ENCODE measurements around the gene AUTS2. TPM values are rescaled to one million over a fixed set of nuclear protein-coding genes. Genes with fewer than 3 reads are reported as not detected.

Gene AUTS2
- polyA plus RNA-seq, 5 donors, result 85.0 to 114 (median 97.6) TPM

DNA sequence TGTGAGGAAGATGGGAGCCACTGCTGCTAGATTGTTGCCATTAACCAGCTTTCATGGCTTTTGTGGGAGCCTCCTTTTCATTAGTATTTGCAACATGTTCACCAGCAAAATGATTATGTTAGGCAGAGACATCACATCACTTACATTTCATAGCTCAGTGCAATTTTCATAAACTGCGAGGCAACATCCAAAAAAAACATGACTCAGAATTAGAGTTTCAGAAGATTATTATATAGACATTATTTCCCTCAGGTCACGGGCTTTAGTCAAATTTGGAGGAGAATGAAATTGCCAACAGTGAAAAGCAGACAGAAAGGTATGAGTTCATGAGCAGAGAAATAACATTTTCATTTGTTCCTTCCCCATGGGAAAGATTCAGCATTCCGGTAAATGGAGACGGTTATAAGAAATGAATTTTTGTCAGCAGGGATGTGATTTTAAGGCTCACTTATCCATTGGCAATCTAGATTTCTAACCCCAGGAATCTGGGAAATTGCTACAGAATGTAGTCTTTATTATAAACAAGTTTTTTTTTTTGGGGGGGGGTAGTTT lies 573.2 kb downstream of the AUTS2 start:
- DNase-seq, result no peak

DNA sequence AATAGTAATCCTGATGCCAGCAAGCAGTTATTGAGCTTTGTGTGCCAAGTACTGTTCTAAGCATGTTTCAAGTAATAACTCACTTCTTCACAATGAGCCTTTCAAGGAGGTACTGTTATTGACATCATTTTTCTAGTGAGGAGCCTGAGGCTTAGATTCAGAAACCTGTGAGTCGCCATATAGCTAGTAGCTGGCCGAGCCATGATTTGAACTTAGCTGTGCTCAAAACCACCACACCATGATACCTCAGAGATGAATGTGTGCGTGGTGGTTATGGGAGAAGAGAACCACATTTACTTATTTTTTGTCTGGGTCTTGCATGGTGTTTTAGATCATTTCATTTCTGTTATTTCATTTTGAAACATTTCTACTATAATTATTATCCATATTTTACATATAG lies 578.9 kb downstream of the AUTS2 start:
- no peak for DNase-seq

DNA sequence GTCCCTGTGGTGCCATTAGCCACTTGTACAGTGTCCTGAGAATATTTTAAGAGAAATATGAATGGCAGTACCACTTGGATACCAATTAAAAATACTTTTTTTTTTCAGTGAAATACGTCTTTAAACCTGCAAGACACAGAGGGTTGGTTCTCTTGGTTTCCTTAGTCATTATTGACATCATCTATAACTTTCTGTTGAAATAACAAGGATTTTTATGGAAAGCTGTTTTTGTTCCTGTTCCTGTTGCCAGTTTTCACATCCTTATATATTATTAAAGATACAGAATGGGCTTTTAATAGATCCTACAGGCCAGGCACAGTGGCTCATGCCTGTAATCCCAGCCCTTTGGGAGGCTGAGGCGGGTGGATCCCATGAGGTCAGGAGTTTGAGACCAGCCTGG lies 579.9 kb downstream of the AUTS2 start:
- no peak for DNase-seq

DNA sequence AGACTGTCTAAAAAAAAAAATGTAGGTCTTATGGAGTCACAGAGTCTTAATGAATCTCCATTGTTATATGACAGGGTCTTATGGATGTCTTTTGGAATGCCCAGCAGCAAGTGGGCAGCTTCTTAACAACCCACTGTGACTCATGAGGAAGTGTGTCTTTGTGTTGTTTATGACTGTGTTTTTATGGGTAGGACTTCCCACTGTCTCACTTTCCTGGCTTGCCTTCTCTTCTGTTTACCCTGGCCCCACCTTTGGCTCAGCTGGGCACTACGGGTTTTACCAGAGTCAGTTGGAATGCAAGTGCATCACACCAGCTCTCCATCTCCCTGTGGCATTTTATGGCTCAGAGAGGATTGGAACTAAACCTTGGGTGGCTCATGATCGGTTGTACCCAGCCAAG lies 580.5 kb downstream of the AUTS2 start:
- DNase-seq, result no peak

DNA sequence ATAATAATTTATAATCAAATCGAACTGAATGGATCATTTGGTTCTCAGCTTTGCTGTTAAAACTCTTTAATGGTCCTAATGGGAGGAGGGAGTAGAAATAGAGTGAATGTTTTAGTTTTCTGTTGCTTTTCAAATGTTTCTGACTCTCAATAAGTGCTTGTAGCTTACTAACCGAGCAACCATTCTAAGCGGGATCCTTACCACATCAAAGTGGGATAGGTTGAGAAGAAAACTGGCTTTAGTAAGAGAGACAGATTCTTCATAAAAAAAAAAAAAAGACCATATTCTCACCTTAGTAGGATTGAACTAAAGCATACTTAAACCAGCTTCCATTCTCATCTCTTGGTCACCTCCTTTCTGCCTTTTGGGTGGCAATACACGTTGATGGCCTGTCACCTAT lies 584.2 kb downstream of the AUTS2 start:
- DNase-seq, result no peak

DNA sequence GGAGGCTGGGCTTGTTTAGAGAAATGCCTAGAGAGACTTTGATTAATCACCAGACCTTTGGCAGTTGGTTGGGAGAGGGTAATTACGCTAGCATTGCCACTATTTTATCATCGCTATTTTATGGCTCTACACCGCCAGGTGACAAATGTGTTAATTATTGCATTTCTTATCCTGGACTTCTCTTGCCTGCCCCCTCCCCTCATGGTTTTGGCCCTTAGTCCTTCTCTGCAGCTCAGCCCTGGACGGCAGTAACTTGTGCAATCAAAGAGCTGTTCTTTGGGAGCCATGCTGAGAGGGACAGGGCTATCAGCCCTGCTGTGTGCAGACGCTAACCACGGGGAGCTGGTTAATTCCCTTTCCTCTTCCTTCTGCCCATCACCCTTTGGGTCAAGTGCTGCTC lies 585.0 kb downstream of the AUTS2 start:
- no peak for DNase-seq

DNA sequence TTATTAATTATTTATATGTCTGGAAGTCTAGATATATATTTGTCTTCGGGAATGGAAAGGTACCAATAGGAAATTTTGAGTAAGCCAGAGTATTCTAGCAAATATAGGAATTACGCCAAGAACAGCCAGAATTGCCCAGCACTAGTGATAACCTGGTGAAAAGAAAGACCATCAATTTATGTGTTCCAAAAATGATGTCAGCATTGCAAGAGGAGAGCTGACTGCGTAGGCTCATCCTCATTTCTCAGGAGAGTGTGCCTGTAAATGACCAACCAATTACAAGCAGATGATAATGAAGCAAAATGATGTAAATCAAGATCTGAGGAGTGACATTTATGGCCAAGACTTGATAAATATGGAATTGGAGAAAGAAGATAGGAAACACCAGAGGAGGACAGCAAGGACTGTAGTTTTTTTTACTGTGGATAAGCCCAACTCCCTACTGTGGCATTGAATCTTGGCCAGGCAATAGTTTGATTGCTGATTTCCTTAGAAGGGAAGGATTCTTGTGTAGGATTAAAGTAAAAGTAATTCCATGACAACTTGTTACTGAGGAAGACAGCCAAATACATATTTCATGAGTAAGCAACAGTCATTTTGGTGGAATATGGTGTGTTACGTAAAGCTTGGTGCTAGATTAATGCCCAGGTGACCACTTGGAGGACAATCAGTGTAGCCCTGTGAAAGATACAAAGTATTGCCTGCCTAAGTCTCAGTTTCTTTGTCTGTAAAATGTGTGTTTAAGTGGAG lies 590.8 kb downstream of the AUTS2 start:
- DNase-seq, result no peak

DNA sequence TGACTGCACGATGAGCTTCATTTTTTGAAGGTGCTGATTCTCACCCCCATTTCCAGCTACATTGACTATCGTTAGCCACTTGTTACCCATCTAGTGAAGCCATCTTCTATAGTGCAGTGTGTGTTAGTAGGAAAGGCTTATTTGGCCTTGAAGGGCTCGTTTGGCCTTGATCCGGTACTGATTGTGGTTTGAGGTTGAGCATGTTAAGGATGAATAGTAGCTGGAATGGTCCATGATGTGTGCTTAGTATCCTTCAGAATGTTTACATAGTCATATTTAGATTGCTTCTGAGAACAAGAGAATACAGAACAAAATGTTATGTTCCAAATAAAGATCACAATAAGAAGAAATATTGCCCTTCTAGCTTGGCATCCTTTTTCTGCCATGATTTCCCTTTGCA lies 591.5 kb downstream of the AUTS2 start:
- DNase-seq, result no peak

DNA sequence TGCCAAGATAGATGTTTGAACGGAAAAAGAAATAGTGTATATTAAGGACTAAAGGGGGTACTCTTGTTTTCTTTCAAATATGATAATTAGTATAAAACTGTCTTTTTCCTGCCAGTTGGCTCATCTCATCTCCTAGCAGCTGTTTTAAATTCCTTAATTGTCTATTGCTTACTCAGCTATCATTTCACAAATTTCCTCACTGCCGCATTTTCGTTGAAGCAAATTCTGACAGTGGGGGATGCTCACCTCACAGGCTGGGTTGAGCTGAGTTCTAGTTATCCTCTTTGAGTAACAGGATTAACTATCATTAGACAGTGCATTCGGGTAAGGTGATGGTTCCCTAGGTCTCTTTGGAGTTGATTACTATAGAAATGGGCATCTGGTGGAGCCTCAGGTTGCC lies 592.0 kb downstream of the AUTS2 start:
- DNase-seq, result peak in 1 of 2 donors; percentile 14

DNA sequence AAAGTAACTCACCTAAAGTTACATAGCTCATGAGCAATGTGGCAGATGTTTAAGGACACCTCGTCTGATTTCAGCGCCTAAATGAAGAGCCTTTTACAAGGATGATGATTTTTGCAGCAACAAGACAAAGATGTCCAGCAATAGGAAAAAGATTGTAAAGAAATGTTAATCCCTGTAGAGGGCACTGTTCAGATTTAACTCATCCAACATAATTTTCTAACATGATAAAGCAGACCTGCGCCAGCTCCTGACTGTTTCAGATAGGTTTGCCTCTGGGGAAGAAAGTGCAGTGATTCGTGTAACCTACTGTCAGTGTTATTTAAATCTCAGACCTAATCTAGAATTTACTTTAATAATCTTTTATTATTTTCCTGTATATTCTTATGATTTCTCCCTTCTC lies 595.2 kb downstream of the AUTS2 start:
- no peak for DNase-seq

DNA sequence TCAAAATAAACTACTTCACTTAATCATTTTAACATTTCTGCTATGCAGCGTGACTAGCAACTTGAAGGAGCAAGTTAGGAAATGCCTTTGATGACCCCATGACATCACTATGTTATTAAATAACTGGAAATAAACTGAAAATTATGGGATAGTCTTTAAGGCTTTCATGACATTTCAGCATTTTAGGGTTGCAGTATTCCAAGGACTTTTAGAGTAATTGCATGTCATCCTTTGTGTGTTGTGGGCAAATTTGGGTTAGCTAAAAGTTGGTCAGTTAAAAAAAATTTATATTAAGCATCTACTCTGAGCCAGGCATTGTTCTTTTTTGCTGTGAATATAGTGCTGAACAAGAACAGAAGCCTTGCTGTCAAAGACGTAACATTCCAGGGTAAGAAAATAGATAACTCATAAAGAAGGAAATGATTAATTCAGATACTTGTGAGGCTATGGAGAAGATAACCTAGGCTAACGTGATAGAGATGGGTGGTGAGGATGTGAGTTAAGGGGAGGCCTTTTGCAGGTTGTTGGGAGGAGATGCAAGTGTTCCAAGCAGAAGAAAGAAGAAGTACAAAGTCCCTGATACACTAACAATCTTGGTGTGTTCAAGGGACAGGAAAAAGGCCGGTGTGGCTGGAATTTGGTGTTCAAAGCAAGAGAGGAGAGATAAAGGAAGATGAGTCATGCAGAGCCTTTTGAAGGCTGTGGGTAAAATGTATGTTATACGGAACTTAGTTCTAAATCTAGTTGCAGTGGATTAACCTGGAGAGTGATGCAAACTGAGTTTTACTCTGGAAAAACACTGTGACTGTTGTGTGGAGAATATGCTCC lies 610.2 kb downstream of the AUTS2 start:
- DNase-seq, result no peak

DNA sequence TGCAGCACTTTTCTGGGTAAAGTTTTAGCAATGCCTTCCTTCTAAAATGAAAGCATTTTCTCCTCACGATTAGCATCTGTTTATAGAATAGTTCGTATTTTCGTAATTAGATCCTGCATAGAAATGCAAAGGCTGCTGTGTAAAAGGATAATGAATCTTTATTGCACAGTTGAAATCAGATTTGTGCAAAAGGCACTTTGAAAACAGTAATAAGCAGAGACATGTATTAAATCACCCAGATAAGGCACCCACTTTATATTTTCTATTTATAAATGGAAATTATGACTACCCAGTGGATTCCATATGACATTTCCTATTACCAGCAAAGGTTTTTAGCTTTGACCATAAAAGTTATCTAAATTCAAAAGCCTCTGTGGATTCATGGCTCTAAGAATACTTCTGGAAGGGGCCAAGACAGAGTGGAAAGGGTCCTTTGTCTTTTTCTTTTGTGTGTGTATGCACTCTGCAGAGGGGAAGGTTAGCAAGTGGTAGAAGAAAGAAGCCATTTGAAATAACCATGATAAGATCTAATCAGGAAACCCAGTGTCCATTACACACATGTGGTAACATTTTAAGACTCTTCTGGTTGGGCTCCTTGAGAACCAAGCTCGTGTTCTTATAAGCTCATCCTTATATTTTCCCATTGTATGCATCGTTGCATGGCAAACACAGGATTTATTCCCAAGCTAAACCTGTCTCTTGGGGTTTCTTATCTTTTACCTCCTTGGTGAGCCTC lies 612.1 kb downstream of the AUTS2 start:
- DNase-seq, result no peak

DNA sequence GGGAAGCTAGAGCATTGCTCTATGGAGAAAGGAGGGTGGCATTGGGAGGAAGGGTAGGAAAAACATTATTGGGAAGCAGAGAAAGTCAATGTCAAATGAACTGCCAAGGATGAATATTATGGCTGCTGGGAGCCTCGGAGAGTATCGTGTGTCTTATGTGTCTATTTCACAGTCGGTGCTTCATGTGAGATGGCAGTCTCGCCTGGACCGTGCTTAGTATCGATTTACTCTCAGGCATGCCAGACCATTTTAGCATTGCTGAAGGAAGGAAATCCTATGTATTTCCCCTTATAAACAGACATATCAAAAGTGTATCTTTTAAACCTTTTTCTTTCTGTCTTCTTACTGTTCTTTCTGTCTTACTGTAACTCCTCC lies 612.6 kb downstream of the AUTS2 start:
- no peak for DNase-seq

DNA sequence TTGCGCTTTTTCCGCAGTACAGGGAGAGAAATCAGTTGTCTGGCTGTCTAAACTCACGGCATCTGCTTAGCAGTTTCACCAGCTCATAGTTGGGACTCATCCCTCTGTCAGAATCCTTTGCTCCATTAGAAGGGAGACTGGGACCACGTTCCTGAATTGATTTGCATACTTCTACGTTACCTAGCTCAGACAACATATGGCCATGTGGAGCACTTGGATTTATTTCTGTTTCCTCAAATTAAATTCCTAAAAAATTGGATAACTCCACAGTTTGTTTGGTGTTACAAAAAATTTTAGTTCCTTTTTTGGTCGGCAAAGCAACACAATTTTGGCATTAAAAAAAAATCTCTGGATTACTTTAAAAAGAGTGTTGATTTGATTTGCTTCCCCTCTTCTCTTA lies 614.0 kb downstream of the AUTS2 start:
- DNase-seq, result no peak

DNA sequence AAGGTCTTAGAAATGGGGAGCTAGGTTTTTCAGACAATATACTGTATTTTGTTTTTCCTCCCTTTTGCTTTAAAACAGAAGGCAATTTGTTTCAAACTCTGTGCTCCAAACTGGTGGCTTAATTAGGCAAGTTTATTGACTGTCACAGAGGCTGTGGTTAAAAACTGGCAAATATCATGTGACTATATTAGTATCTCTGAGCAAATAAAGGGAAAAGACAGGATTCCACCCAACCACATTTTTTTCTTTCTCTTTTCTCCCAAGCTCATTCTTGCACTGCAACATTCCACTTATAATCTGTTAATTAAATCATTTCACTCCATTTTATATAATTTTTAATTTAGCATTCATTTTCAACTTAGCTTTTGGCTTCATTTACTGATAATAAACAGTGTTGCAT lies 615.8 kb downstream of the AUTS2 start:
- DNase-seq, result no peak

DNA sequence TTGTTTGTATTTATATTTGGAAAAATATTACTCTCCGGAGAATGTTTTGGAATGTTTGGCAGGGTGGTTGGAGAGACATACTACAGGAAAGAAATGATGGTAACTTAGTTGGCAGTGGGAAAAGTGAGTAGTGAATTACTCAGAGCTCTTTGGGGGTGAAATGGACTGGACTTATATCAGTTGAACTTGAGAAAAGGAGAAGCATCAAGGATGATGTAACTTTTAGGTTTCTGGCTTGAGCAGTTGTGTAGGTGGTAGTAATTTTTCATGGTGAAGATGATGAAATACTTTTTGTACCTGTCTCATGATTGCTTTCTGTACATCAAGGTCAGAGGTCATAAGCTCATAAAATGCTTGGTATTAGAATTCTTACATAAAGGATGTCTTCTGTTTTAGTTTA lies 617.2 kb downstream of the AUTS2 start:
- DNase-seq, result no peak

DNA sequence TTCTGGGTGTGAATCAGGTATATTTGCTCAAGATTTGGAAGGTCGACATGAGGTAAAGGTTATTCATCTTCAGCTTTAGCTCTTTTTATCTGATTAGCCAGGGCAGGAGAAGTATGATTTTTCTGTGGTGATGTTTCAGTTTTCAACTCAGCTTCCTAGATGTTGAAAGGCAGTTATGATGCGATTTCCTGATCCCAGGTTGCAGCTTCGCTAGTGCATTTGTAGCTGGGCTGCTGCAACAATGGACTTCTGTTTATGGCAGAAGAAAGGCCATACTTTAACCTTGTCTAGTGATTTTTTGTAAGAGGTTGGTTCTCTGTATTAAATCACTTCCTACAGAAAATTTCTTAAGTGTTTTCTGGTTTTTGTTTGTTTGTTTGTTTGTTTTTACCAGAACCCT lies 619.3 kb downstream of the AUTS2 start:
- DNase-seq, result no peak

DNA sequence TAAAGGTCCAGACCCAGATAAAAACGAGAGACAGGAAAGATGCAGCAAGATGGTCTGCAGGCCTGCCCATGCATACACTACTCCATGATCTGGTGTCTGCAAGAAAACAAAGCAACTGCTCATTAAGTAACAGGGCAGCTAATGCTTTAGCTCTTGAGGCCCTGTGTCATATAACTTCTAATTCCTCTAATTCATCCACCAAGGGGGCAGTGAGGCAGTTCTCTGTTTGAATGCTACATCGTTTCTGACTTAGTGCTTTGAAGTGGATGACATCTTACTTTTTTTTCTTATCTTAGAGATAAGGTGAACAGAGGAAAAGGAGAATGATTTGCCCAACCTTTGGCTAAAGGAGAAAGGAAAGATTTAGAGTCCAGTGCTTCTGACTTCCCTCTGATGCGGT lies 619.7 kb downstream of the AUTS2 start:
- DNase-seq, result no peak

DNA sequence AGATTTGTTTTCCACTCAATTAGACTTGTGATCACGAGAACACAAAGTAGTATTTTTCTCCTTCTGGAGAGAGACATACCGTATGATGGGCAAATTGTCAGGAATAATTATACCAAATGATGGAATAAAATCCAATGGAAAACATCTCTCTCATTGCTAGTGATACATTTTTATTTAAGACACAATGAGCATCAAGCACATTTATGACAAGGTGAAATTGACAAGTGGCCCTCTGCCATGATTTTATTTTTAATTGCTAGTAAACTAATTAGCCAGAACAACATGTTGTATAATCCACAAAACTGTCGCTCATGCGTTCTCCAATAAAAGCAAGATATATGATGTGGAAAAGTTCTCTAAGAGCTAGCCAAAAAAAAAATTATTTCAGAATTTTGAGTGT lies 620.8 kb downstream of the AUTS2 start:
- no peak for DNase-seq

DNA sequence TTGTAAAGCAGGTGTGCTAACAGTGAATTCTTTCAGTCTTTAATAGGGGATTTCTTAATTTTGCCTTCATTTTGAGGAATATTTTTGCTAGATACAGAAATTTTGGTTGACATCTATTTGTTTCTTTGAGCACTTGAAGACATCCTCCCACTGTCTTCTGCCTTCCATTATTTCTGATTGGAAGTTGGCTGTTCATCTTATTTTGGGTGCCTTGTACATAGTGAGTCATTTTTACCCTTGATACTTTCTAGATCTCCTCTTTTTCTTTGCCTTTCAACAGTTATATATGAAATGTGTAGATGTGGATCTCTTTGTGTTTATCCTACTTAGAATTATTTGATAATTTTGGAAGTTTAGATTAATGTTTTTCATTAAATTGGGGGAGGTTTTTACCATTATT lies 631.0 kb downstream of the AUTS2 start:
- no peak for DNase-seq

DNA sequence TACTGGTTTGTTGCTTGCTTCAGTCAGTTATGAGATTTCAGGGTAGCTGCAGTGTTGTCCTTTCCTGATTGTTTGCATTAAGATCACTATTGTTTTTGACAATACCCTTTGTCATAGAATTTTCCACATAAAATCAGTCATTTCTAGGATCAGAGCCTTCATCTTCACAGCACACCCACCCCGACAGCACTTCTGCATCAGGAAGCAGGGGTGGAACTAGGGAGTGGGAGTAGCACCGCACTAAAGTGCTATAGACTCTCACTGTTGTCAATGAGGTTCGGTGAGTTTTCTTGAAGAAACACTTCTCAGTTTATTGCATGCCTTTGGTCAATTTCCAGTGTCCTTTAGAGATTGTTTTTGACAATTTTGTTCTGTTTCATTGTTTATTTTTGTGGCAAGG lies 632.5 kb downstream of the AUTS2 start:
- DNase-seq, result no peak

DNA sequence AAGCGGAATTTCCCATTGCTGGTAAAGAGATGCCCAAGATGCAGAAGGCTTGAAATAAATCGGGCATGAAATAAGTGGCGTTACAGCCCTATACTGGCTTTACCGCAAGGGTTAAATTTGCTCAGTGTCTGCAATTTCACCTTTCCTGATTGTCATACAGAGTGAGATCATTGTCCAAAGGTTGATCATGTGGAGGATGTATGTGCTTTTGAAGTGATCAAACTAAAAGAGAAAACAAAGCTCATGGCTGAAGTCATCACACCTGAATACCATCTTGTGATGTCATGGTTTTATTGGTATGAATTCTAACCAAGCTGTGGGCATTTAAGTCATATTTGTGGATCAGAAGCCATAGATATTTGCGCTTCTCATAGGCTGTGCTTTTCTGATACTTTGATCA lies 635.5 kb downstream of the AUTS2 start:
- no peak for DNase-seq

DNA sequence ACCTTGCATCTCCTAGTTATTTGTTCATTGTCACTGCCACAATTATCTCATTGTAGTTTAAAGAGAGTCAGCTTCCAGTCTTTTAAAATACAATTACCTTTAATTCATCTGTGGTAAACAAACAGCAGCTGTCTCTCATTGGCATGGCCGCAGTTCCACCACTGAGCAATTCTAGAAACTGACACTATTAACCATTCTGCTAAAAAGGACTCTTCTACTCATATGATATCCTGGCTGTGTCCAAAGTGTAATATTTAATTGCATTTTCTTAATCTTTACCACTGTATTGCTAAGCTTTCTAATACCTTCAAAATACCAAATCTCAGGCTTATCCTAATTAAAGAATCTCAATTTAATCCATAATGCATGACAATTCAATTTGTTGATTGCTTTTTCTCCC lies 639.0 kb downstream of the AUTS2 start:
- DNase-seq, result no peak
